GM18502 (cell line): ENCODE data around the gene ADNP2.

Experiments
- ATAC-seq: cut with Tn5 transposase; IDR thresholded peaks from one replicate; pipeline ENCODE4 v1.9.1; 2021; ENCODE audit warnings: mild to moderate bottlenecking; ENCODE audit not compliant: unreplicated experiment, poor library complexity

Gene ADNP2

GRCh38 chr18:80168346-80168745, 59.3 kb downstream of the ADNP2 start:
- no peak for ATAC-seq

DNA sequence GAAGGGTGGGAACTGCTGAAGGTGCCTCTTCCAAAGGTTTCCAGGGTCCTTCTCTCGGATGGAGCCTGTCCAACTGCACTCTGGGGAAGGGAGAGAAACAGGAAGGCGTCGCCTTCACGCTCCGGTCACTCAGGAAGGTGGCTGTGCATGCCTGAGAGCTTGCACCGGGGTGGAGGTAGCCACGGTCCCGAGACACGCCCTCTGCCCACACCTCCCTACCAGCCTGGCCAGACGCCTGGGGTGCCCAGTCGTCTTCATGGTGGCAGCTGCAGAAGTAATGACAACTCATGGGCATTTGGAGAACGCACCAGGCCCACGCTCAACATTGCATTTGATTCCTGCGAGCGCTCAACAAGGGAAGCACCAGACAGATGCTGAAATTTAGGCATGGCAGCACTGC, 59.9 kb downstream of the ADNP2 start:
- no peak for ATAC-seq

DNA sequence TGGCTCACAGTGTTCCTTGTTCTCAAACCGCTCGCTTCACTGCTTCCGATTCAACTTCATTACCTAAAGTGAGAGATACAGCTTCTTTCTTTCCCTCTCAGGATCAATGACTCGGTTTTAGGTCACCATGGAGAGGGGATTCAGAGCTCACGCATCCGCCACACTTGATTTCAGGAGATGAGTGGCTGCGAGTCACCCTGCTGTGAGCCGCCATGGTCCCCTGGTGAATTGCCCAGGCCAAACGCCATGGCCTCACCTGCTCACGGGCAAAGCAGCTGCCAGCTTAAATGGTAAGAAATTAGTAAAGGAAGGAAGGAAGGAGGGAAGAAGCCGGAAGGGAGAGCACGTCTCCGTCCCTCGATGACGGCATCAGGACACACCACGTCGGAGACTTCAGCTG, 60.5 kb downstream of the ADNP2 start:
- no peak for ATAC-seq

DNA sequence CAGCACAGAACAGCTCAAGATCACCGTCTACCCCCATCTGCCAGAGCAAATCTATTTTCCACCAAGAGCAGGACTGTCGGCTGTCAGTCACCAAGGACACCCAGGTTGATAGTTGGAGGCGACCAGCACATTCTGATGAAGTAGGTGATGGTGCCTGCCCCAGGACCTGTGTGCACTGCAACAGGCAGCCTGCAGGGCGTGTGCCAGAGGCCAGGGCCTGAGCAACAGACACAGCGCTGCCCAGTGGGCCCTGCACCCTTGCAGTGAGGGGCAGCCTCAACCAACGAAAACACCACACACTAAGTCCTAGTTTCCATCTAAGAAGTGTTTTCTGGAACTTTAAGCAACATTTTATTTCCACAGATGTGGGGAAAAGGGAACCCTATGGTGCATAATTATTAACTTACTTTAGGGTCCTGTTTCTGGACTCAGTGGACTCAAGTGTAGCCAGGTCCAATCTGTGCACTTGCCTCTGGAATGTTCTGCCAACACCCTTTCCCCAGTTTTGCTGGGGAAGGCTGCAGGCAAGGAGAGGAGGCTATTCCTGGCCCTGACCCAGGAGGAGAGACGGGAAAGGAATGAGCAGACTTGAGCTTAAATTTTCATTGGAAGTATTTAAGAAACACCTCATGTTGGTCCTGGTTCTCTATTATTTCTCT, 61.5 kb downstream of the ADNP2 start:
- ATAC-seq: no peak

DNA sequence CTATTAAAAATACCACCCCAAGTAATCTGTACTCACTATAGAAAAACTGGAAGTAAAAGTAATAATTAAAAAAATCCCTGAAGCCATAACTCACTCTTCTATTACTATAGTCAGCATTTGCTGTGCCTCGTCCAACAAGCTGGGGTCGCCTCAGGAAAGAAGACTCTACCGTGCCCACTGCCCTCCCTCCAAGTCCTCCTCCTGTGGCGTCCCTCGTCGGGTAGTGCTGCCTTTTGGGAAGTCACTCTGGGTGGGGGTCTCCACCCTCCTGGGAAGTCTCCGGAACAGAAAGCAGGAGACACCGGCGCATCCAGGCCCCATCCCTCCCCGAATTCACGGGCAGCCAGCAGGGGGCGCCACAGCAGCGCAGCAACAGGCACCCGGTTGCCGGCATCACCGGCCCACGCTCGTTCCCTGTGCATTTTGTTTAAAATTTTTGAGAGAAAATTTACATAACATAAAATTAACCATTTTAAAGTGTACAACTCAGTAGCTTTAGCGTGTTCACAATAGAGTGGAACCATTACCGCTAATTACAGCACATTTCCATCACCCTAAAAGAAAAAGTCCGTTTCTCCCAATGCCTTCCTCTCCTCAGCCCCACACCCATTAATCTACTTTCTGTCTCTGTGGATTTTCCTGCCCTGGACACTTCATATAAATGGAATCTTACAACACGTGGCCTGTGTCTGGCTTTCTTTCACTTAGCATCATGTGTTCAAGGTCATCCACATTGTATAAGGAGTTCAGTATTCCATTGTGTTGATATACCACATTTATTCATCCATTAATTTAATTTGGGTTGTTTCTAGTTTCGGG, 62.2 kb downstream of the ADNP2 start:
- ATAC-seq: peak; percentile 45

GRCh38 chr18:80172056-80172455, 63.0 kb downstream of the ADNP2 start:
- ATAC-seq: no peak

- no peak for ATAC-seq
Observed at GRCh38 chr18:80173060-80173459, 64.0 kb downstream of the ADNP2 start.

GRCh38 chr18:80175451-80176204, 66.6 kb downstream of the ADNP2 start:
- no peak for ATAC-seq

GRCh38 chr18:80176334-80177073, 67.4 kb downstream of the ADNP2 start:
- ATAC-seq: no peak

DNA sequence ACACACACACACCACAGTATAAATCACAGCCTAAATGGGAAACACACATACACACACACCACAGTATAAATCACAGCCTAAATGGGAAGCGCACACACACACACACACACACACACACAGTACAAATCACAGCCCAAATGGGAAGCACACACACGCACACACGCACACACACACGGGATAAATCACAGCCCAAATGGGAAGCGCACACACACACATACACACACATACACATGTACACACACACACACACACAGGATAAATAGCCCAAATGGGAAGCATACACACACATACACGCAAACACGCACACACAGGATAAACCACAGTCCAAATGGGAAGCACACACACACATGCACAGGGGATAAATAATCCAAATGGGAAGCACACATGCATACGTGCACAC, 68.1 kb downstream of the ADNP2 start:
- ATAC-seq: no peak

DNA sequence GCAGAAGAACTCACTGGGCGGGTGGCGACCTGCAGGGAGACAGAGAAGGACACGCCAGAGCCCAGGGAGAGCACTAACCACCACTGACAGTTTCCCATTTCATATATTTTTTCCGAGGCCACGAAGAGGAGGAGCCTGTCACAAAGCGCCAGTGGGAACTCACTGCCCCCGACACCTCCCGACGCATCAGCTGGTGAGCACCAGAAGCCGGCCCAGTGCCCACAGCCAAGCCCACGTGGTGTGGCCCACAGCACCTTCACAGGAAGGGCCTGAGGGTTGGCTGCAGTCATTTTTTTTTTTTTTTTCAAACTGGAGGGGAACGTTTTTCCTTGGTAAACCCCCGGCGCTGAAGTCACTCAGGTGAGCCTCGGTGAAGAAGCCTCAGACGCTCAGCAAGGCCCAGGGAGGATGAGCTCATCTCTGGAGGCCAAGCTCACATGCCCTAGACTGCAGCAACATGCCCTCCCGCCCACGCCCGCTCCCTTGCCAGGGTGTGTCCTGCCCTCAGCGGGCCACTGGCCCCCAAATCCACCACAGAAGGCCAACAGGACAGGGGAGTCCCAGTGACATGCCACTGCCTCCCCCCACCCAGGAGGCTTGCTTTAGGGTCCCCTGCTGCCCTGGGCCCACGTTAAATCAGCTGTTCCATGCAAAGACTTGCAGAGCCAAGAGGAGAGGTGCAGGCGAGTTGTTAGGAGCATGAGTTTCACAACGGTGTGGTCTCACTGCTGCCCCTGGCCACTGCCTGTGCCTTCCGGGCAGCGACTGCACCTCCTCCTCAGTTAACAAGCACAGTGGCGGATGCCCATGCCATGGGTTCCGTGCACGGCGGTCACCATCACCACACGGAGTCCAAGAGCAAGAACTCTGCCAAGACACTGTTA, 70.1 kb downstream of the ADNP2 start:
- no peak for ATAC-seq

GRCh38 chr18:80179857-80180558, 70.9 kb downstream of the ADNP2 start:
- ATAC-seq: peak; percentile 79

DNA sequence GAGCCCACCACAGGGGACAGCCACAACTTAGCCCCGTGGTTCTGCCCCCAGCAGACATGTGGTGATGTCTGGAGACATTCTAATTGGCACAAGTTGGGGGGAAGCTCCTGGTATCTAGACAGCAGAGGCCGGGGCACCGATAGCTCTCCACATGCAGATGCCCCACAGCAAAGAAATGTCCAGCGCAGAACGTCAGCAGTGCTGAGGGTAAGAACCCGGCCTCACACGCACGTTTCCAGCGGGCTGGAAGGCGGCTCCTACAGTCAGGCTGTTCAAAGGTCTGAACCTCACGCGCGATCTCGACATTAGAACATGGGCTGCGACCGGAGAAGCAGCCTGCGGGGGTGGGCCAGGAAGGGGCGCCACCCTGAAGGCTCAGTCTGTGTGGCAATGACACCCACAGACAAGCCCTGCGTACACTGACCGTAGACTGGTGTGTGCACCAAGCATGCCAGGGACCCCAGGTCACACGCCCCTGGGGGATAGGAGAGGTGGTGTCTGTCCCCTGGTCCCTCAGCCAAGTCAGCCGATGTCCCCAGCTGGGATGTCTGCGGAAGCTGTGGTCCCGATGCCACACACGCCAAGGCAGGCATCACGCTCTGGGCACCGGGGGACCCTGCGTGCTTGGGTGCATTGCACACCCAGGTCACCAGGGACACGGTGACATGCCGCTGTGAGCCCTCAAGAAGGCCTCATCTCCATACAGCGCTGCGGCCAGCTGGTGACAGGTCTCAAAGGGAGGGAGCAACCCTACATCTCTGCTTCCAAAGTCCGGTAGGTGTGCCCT, 71.9 kb downstream of the ADNP2 start:
- no peak for ATAC-seq

DNA sequence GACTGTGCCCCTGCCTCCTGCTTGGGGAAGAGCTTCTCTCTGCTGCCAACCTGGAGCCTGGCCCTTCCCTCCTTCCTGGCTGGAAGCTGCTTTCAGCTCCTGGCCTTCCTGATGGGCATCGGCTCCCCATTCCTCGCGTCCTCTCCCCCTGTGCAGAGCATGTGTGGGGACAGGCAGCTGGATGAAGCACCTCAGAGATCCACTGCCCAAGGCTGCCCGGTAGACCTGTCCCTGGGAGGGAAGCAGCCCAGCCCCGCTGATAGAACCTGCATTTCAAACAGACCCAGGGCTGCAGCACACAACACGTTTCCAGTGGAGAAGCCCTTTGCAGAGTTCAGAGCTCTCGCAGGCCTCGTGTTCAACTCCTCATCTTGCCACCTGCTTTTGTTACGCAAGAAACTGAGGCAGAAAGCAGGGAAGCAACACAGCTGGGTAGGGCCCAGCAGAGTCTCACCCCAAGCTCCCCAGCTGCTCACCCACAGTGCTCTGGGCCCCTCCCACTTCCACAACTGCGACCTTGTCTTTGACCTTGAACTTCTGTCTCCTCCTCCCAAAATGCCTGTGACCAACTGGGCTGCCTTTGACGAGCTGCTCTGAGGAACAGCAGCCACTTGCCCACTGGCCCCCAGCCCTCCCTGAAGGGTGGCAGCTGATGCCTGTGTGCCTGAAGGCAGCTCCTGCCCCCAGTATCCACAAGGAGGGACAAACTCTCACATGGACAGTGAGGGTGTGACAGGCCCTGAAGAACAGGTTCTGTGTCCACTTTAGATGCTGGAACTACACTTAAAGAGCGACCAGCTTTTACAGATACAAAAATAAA, 72.8 kb downstream of the ADNP2 start:
- no peak for ATAC-seq

- ATAC-seq: no peak
Observed at GRCh38 chr18:80182855-80183254, 73.8 kb downstream of the ADNP2 start.

GRCh38 chr18:80183273-80184050, 74.4 kb downstream of the ADNP2 start:
- no peak for ATAC-seq
